Ishikawa (cell line): Measurements from ENCODE around the gene SPECC1.

Source experiments
- CEBPB ChIP-seq: IDR thresholded peaks from 2 replicates; pipeline ENCODE4 v1.6.1; 2012
- CREB1 ChIP-seq: IDR thresholded peaks from 2 replicates; pipeline ENCODE4 v1.6.1; 2012; ENCODE audit warnings: low read depth
- EGR1 ChIP-seq: IDR thresholded peaks from 2 replicates; pipeline ENCODE4 v1.6.1; 2012
- EP300 ChIP-seq: IDR thresholded peaks from 2 replicates; pipeline ENCODE4 v1.6.1; 2012; ENCODE audit warnings: borderline replicate concordance
- FOXM1 ChIP-seq: IDR thresholded peaks from 2 replicates; pipeline ENCODE4 v1.6.1; 2012; ENCODE audit warnings: low read depth, borderline replicate concordance
- MAX ChIP-seq: IDR thresholded peaks from 2 replicates; pipeline ENCODE4 v1.6.1; 2012
- NFIC ChIP-seq: IDR thresholded peaks from 2 replicates; pipeline ENCODE4 v1.6.1; 2012
- REST ChIP-seq: IDR thresholded peaks from 2 replicates; pipeline ENCODE4 v1.6.1; 2012; ENCODE audit warnings: low read depth, mild to moderate bottlenecking
- USF1 ChIP-seq: IDR thresholded peaks from 2 replicates; pipeline ENCODE4 v1.6.1; 2012
- YY1 ChIP-seq: IDR thresholded peaks from 2 replicates; pipeline ENCODE4 v1.6.1; 2012; ENCODE audit warnings: low read depth

GRCh38 chr17:20033415-20033814, 24.3 kb downstream of the SPECC1 start:
- no peak for TF ChIP-seq EP300
- no peak for TF ChIP-seq MAX
- no peak for TF ChIP-seq REST
- TF ChIP-seq EGR1: no peak
- no peak for TF ChIP-seq CEBPB
- no peak for TF ChIP-seq CREB1
- TF ChIP-seq YY1: no peak
- no peak for TF ChIP-seq NFIC
- no peak for TF ChIP-seq FOXM1
- no peak for TF ChIP-seq USF1
